SK-N-SH treated with all-trans-retinoic acid at 6 μM for 48 hours (cell line): Measurements from ENCODE around the gene ANKRD23.

ENCODE experiments used
- ATAC-seq: fragments of 200-7000 bp; cut with Tn5 transposase; 3 replicates; pipeline ENCODE4 v1.9.1; 2020; ENCODE audit warnings: mild to moderate bottlenecking, moderate library complexity
- ARNTL ChIP-seq: fragments of 450-650 bp; formaldehyde crosslinking; IDR thresholded peaks from 2 replicates; pipeline ENCODE4 v1.5.0; 2020; ENCODE audit warnings: low read depth, mild to moderate bottlenecking, moderate library complexity, borderline replicate concordance
- ESRRG ChIP-seq: fragments of 250-450 bp; sonication (Bioruptor Pico); IDR thresholded peaks from 2 replicates; pipeline ENCODE4 v1.6.1; 2021; ENCODE audit warnings: mild to moderate bottlenecking
- OSR1 ChIP-seq: fragments of 250-450 bp; sonication (Bioruptor Pico); IDR thresholded peaks from 2 replicates; pipeline ENCODE4 v1.8.0; 2022; ENCODE audit warnings: moderate library complexity, mild to moderate bottlenecking, inconsistent platforms
- PPARA ChIP-seq: fragments of 250-450 bp; sonication (Bioruptor Pico); IDR thresholded peaks from 2 replicates; pipeline ENCODE4 v1.5.0; 2020; ENCODE audit warnings: mild to moderate bottlenecking, borderline replicate concordance
- RARB ChIP-seq: fragments of 250-450 bp; sonication (Bioruptor Pico); IDR thresholded peaks from 2 replicates; pipeline ENCODE4 v1.8.0; 2021; ENCODE audit warnings: mild to moderate bottlenecking, moderate library complexity
- SNAI2 ChIP-seq: fragments of 250-450 bp; sonication (Bioruptor Pico); IDR thresholded peaks from 2 replicates; pipeline ENCODE4 v1.5.0; 2020; ENCODE audit warnings: mild to moderate bottlenecking, moderate library complexity
- TOX ChIP-seq: fragments of 250-450 bp; sonication (Bioruptor Pico); IDR thresholded peaks from 2 replicates; pipeline ENCODE4 v1.8.0; 2021; ENCODE audit warnings: mild to moderate bottlenecking, moderate library complexity, borderline replicate concordance
- TSHZ2 ChIP-seq: fragments of 250-450 bp; sonication (Bioruptor Pico); IDR thresholded peaks from 2 replicates; pipeline ENCODE4 v1.5.0; 2020; ENCODE audit warnings: mild to moderate bottlenecking, moderate library complexity
- ZC3H10 ChIP-seq: fragments of 250-450 bp; sonication (Bioruptor Pico); IDR thresholded peaks from 2 replicates; pipeline ENCODE4 v1.5.1; 2021; ENCODE audit warnings: mild to moderate bottlenecking, moderate library complexity
- ZFP3 ChIP-seq: fragments of 250-450 bp; sonication (Bioruptor Pico); IDR thresholded peaks from 2 replicates; pipeline ENCODE4 v1.5.0; 2020; ENCODE audit warnings: mild to moderate bottlenecking, moderate library complexity
- ZFP30 ChIP-seq: fragments of 450-650 bp; formaldehyde crosslinking; IDR thresholded peaks from 2 replicates; pipeline ENCODE4 v1.5.0; 2022; ENCODE audit warnings: mild to moderate bottlenecking, moderate library complexity
- ZNF565 ChIP-seq: fragments of 450-650 bp; formaldehyde crosslinking; conservative IDR thresholded peaks from 2 replicates; pipeline ENCODE4 v1.5.0; 2020; ENCODE audit warnings: low read depth, mild to moderate bottlenecking, moderate library complexity
- ZNF8 ChIP-seq: fragments of 450-650 bp; formaldehyde crosslinking; IDR thresholded peaks from 2 replicates; pipeline ENCODE4 v1.5.0; 2020; ENCODE audit warnings: mild to moderate bottlenecking, moderate library complexity
- TF ChIP-seq, protein P1 (sequence below): fragments of 250-450 bp; sonication (Bioruptor Pico); IDR thresholded peaks from 2 replicates; pipeline ENCODE4 v1.5.1; 2020; ENCODE audit warnings: low read depth, mild to moderate bottlenecking, moderate library complexity
- TF ChIP-seq, protein P2 (sequence below): fragments of 250-450 bp; sonication (Bioruptor Pico); IDR thresholded peaks from 2 replicates; pipeline ENCODE4 v1.5.1; 2021; ENCODE audit warnings: mild to moderate bottlenecking, moderate library complexity
- TF ChIP-seq, protein P3 (sequence below): fragments of 250-450 bp; sonication (Bioruptor Pico); IDR thresholded peaks from 2 replicates; pipeline ENCODE4 v1.8.0; 2020; ENCODE audit warnings: mild to moderate bottlenecking, moderate library complexity, borderline replicate concordance

The ANKRD23 gene

GRCh38 chr2:96882230-96882629, 38.4 kb upstream of the ANKRD23 start (continued):
- TF ChIP-seq, protein P1, sequence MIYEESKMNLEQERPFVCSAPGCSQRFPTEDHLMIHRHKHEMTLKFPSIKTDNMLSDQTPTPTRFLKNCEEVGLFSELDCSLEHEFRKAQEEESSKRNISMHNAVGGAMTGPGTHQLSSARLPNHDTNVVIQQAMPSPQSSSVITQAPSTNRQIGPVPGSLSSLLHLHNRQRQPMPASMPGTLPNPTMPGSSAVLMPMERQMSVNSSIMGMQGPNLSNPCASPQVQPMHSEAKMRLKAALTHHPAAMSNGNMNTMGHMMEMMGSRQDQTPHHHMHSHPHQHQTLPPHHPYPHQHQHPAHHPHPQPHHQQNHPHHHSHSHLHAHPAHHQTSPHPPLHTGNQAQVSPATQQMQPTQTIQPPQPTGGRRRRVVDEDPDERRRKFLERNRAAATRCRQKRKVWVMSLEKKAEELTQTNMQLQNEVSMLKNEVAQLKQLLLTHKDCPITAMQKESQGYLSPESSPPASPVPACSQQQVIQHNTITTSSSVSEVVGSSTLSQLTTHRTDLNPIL (CRISPR knock-in tag), result no peak
- TF ChIP-seq ZNF565, result no peak
- TF ChIP-seq, protein P2, sequence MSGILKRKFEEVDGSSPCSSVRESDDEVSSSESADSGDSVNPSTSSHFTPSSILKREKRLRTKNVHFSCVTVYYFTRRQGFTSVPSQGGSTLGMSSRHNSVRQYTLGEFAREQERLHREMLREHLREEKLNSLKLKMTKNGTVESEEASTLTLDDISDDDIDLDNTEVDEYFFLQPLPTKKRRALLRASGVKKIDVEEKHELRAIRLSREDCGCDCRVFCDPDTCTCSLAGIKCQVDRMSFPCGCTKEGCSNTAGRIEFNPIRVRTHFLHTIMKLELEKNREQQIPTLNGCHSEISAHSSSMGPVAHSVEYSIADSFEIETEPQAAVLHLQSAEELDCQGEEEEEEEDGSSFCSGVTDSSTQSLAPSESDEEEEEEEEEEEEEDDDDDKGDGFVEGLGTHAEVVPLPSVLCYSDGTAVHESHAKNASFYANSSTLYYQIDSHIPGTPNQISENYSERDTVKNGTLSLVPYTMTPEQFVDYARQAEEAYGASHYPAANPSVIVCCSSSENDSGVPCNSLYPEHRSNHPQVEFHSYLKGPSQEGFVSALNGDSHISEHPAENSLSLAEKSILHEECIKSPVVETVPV (CRISPR knock-in tag), result no peak

- TF ChIP-seq, protein P1 (CRISPR knock-in tag), result no peak
- no peak for TF ChIP-seq OSR1
- no peak for ATAC-seq
Observed at GRCh38 chr2:96881349-96882195, 37.8 kb upstream of the ANKRD23 start.

DNA sequence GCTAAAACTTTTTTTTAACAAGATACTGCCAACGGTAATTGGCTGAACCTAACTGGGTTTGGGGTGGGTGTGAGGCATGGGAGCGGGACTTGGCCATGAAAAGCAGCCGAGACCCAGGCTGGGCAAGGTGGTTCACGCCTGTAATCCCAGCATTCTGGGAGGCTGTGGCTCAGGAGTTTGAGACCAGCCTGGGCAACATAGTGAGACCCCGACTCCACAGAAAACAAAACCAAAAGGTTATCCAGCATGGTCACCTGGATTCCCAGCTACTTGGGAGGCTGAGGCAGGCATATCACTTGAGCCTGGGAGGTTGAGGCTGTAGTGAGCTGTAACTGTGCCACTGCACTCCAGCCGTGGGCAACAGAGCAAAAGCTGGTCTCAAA, 37.1 kb upstream of the ANKRD23 start:
- no peak for ATAC-seq

More for the DNA sequence above, 37.1 kb upstream of the ANKRD23 start:
- TF ChIP-seq, protein P2 (CRISPR knock-in tag), result no peak
- TF ChIP-seq ZC3H10 (CRISPR knock-in tag) (no peak), PPARA (CRISPR knock-in tag) (no peak), ZFP30 (CRISPR knock-in tag) (no peak), ESRRG (no peak), ZNF8 (CRISPR knock-in tag) (no peak), ZNF565 (no peak), RARB (CRISPR knock-in tag) (no peak), ARNTL (no peak), SNAI2 (no peak), TSHZ2 (CRISPR knock-in tag) (no peak), ZFP3 (CRISPR knock-in tag) (no peak), TOX (CRISPR knock-in tag) (no peak)
- TF ChIP-seq, protein P3, sequence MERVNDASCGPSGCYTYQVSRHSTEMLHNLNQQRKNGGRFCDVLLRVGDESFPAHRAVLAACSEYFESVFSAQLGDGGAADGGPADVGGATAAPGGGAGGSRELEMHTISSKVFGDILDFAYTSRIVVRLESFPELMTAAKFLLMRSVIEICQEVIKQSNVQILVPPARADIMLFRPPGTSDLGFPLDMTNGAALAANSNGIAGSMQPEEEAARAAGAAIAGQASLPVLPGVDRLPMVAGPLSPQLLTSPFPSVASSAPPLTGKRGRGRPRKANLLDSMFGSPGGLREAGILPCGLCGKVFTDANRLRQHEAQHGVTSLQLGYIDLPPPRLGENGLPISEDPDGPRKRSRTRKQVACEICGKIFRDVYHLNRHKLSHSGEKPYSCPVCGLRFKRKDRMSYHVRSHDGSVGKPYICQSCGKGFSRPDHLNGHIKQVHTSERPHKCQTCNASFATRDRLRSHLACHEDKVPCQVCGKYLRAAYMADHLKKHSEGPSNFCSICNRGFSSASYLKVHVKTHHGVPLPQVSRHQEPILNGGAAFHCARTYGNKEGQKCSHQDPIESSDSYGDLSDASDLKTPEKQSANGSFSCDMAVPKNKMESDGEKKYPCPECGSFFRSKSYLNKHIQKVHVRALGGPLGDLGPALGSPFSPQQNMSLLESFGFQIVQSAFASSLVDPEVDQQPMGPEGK (CRISPR knock-in tag), result no peak
